GM21526 (cell line): ENCODE data around the gene ACHE.
"Not testable (repeated sequence)": the region's sequence is repeated elsewhere in the genome, so short reads cannot be mapped to it uniquely, and the experiment has no call there.

Source experiments
- ATAC-seq: cut with Tn5 transposase; IDR thresholded peaks from one replicate; pipeline ENCODE4 v1.9.1; 2021; ENCODE audit warnings: moderate library complexity; ENCODE audit not compliant: unreplicated experiment, low FRiP score

ACHE gene

DNA sequence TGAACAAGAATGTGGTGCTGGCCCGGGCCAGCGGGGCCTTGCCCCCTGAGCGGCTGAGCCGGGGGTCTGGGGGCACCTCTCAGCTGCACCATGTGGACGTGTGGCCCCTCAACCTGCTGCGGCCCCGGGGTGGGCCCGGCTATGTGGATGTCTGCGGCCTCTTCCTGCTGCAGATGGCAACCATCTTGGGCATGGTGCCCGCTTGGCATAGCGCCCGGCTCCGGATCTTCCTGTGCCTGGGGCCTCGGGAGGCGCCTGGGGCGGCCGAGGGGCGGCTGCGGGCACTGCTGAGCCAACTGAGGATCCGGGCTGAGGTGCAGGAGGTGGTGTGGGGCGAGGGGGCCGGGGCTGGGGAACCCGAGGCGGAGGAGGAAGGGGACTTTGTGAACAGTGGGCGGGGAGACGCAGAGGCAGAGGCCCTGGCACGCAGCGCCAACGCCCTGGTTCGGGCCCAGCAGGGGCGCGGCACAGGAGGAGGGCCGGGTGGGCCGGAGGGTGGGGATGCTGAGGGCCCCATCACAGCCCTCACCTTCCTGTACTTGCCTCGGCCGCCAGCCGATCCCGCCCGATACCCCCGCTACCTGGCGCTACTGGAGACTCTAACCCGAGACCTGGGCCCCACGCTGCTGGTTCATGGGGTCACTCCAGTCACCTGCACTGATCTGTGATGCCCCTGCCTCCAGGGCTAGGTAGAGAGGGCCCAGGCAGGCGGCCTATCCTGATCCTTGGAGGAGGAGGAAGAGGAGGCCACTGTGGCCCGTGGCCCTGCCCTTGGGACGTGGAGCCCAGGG is 29.6 kb downstream of the ACHE start:
- no peak for ATAC-seq

DNA sequence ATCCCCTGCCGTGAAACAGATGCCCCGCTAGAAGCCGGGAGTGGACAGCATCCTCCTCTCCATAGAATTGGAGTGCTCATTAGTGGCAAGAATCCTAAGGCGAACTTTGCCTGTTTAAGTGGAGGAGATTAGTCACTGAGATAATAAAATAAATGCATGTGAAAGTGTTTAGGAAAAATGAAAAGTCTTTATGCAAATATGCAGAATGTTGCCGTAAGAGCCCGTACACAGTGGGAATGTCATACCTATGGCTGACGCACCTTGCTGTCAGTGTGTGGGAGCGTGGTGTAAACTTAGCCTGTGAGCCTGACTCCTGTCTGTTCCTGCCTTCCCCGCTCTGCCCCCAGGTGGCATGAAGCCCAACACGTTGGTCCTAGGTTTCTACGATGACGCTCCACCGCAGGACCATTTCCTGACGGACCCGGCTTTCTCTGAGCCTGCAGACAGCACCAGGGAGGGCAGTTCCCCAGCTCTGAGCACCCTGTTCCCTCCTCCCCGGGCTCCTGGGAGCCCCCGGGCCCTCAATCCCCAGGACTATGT is 30.2 kb downstream of the ACHE start:
- no peak for ATAC-seq

DNA sequence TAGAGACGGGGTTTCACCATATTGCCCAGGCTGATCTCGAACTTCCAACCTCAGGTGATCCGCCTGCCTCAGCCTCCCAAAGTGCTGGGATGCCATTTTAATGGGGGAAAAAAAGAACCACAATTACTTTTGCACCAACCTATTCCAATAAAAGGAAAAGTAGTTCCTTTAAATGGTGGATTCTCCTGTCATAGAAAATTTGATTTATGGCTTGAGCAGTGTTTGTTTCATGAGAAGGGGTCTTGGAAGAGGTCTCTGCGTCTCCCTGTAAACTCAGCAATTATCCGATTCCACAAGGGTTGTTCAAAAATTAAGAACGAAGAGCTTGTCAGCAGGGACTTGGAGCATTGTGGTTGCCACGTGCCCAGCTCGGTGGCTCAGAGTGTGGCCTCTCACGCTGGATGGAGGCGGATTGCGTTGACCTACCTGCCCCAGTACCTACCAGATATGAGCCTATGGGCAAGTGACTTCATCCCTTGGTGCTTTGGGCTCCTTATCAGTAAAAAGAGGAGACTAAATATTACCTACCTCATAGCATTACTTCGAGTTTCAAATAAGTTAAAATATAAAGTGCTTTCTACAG is 31.3 kb downstream of the ACHE start:
- no peak for ATAC-seq

DNA sequence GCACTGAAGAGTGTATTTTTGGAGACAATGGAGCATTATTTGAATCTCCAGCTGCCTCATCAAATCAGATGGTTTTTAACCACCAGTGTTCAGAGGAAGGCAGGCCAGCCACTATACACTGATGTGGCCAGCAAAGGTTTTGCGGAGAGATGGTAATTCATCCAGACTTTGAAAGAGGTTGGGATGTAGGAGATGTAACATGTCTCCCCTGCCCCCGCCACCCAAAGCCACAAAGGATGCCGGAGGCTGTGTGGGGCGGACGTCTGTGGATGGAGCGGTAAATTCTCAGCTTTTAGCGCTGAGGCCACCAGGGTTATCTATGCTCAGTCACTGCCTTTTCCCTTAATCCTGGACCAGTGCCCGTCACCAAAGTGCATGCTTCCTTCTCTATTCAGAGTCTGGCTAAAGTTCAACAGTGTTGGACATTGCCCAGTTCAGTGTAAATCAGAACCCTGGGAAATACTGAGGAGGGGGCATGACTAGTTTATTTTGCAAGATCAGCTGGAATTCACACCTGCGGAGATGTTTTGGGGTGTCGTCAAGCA is 32.2 kb downstream of the ACHE start:
- ATAC-seq: no peak

DNA sequence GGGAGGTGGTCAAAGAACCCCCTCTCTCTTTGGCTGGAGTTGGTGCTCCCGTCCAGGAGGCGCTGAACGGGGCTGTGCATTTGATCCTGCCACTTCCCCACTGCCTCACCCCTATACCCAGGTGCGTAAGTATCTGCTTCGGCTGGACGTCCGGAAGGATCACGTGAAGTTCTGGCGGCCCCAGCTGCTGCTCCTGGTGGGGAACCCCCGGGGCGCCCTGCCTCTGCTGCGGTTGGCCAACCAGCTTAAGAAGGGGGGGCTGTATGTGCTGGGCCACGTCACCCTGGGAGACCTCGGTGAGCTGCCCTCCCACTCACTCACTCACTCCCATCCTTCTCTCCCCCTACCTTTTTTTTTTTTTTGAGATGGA is 34.1 kb downstream of the ACHE start:
- ATAC-seq: no peak

DNA sequence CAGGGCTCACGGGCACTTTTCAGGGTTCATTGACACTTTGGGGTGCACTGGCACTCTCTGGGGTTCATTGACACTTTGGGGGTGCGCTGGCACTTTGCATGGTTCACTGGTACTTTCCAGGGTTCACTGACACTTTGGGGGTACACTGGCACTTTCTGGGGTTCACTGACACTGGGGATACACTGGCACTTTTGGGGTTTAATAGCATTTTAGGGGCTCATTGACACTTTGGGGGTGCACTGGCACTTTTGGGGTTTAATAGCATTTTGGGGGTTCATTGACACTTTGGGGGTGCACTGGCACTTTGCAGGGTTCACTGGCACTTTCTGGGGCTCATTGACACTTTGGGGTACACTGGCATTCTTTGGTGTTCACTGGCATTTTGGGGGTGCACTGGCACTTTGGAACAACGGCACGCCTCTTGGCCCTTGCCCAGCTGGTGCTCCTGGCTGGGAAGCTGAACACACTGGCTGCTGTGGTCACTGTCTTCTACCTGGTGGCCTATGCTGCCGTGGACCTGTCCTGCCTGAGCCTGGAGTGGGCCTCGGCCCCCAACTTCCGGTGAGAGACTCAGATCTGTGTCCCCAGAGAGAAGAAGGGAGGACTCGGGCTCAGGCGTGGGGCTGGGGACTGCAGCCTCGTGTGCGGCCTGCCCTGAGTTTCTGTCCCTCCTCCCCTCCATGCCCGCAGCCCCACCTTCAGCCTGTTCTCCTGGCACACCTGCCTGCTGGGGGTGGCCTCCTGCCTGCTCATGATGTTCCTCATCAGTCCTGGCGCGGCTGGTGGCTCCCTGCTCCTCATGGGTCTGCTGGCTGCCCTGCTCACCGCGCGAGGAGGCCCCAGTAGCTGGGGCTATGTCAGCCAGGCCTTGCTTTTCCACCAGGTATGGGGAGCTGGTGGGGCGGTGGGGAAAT is 34.7 kb downstream of the ACHE start:
- ATAC-seq: no peak

DNA sequence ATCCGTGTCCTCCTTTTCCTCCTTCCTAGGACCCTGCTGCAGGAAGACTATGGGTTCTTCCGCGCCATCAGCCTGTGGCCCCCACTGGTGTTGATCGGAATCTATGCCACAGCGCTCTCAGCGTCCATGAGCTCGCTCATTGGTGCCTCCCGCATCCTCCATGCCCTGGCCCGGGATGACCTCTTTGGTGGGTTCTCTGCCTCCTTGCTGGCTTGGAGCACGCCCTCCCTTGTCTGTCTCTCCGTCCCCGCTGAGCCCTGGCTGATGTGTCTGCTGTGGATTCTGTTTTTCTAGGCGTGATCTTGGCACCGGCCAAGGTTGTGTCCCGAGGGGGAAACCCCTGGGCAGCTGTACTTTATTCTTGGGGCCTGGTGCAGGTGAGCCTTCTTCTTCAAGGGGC is 35.8 kb downstream of the ACHE start:
- ATAC-seq: no peak

DNA sequence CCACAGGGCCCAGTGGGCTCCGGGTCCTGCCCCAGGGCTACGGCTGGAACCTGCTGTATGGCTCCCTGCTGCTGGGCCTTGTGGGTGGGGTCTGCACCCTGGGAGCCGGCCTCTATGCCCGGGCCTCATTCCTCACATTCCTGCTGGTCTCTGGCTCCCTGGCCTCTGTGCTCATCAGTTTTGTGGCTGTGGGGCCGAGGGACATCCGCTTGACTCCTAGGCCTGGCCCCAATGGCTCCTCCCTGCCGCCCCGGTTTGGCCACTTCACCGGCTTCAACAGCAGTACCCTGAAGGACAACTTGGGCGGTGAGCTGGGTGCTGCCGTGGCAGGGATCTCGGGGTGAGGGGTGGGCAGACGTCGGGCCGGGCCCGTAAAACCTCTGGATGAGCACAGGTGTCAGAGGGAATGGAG is 38.8 kb downstream of the ACHE start:
- no peak for ATAC-seq

DNA sequence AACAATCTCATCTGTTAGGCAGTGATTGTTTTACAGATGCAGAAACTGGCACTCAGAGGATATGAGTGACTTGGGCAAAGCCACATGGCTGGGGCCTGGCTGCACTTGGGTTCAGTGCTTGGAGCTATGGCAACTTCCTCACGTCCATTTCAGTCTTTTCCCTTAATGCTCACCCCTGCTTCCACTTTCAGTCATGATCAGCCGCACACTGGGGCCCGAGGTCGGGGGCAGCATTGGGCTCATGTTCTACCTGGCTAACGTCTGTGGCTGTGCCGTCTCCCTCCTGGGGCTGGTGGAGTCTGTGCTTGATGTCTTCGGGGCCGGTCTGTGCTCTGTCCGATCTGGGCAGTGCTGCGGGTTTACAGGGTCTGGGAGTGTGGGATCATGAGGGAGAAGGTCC is 40.2 kb downstream of the ACHE start:
- ATAC-seq: no peak

DNA sequence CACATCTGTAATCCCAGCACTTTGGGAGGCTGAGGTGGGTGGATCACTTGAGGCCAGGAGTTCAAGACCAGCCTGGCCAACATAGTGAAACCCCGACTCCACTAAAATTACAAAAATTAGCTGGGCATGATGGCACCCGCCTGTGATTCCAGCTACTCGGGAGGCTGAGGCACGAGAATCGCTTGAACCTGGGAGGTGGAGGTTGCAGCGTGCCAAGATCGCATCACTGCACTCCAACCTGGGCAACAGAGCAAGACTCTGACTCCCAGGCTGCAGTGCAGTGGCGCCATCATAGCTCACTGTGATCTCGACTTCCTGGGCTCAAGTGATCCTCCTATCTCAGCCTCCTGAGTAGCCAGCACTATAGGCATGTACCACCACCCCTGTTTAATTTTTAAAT is 40.8 kb downstream of the ACHE start:
- not testable (repeated sequence) for ATAC-seq

DNA sequence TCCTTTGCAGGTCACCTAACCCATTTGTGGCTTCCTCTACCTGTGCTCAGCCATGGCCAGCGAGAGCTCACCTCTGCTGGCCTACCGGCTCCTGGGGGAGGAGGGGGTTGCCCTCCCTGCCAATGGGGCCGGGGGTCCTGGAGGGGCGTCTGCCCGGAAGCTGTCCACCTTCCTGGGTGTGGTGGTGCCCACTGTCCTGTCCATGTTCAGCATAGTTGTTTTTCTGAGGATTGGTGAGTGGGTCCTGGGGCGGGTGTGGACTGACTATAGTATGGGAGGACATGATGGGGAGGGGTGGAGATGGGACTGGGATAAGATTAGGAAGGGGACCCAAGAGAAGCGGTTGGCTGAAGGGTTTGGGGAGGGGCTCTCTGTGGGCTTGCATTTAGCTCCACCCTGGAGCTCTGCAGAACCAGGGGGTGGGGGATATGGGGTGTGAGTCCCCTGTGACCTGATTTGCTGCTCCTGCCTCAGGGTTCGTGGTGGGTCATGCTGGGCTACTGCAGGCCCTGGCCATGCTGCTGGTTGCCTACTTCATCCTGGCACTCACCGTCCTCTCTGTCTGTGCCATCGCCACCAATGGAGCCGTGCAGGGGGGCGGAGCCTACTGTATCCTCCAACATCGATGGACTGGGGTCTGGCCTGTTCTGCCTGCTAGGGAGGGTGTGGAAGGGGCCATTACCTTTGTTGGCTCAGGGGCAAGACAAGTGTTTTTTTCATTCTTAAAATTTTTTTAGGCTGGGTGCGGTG is 41.4 kb downstream of the ACHE start:
- ATAC-seq: no peak

DNA sequence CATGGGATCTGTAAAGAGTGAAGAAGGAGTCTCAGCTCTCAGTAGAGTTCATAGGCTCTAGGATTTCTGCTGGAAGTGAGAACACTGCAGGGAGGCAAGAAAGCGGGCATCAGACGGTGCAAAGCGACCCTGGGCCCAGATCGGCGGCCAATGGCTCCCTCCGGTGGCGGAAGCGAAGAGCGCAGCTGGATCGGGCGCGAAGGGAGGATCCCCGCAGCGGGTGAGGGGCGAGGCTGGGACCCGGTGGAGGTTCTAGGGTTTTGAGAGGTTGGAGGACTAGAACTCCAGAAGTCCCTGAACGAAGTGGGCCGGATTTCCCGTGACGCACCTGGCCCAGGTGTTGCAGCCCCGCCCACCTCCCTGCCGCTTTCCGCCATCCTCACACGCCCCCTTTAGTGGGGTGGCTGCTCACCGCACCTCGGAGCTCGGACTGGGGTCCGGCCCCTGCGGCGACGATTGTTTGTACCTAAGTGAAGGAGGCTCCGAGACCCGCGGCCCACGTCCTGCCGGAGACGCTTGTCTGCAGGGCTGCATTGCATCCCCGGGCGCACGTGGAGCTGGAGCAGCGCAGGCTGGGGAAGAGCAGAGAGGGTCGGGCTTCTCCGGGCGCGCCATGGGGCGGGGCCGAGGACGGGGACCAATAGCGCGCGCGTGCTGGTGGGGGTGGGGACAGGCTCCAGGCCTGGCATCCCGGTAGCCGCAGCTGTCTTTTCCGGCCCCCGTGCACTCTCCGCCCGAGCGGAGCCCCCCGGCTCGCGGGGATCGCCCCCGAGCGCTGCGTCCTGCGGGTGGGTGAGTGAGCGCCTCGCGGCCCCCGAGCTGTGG is 43.4 kb downstream of the ACHE start, which contains the start of gene SLC12A9:
SLC12A9 (plus strand) TSS at position 666 of the 825 bp plus-strand sequence. CDS start 1,485 bp downstream, outside the sequence.
- peak; percentile 80 for ATAC-seq

DNA sequence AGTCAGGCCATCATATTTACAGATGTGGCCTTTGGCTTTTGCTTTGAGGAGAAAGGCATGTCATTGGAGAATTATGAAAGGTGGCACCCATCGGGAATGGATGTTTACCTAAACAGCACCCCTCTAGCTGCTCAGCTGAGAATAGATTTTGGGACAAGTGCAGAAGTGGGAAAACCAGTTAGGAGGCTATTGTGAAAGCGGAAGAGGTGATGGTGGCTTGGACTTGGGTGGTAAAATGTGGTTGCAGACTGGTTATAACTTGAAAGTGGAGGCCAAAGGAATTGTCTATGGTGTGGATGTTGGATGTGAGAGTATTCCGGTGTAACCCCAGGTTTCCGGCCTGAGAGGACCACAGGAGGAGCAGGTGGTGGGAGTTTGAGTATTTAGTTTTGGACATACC is 48.3 kb downstream of the ACHE start:
- no peak for ATAC-seq

DNA sequence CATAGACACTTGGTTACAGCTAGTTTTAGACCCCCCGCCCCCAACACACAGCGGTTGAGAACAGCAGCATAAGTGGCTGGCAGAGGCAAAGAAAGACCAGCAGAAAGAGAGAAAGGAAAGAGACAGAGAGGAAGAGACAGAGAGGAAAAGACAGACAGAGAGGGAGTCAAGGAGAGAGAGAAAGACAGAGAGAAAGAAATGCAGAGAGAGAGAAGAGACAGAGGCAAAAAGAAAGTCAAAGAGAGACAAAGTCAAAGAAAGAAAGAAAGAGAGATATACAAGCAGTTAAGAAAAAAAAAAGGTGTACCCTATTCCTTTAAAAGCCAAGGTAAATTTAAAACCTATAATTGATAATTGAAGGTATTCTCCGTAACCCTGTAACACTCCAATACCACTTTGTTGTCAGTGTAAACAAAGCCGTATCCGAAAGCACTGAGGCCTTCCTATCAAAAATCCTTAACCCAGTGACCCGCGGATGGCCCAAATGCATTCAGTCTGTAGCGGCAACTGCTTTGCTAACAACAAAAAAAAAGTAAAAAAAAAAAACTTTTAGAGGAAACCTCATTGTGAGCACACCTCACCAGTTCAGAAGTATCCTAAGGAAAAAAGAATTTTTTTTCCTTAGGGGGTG is 55.1 kb downstream of the ACHE start:
- ATAC-seq: no peak
